ENCODE measurements around the gene AQP2. TPM values are rescaled to one million over a fixed set of nuclear protein-coding genes. Genes with fewer than 3 reads are reported as not detected.

AQP2 gene
- total RNA-seq, 1 donor from 2014 or later, result not detected

- Mint-ChIP-seq H3K4me1 (peaks cover 9% of the 10 kb centered on the region), H3K27ac (peak overlapping the region; percentile 79), H3K36me3 (no peaks in the 10 kb centered on the region), H3K27me3 (ENCODE audit: insufficient read depth, low read depth) (peaks cover 14% of the 10 kb centered on the region), H3K4me3 (no peak overlapping the region), H3K9me3 (no peaks in the 10 kb centered on the region)
- no peak overlapping the region for H3K27ac ChIP-seq
- H3K4me3 ChIP-seq, result no peak overlapping the region
- no peak overlapping the region for H2AFZ ChIP-seq (replicated peaks)
- no peak for DNase-seq (ENCODE audit: low spot score)
- peaks cover 8% of the 10 kb centered on the region for H3K4me1 ChIP-seq
- H3K79me2 ChIP-seq (ENCODE audit: low read depth), result no peaks in the 10 kb centered on the region
- no peak overlapping the region for H3K4me2 ChIP-seq
- H3K36me3 ChIP-seq, result no peaks in the 10 kb centered on the region
- no peaks in the 10 kb centered on the region for H3K9me3 ChIP-seq (ENCODE audit: low read depth)
- no peak for TF ChIP-seq EZH2phosphoT487 (IDR thresholded peaks at IDR 0.05)
- TF ChIP-seq, protein P1, sequence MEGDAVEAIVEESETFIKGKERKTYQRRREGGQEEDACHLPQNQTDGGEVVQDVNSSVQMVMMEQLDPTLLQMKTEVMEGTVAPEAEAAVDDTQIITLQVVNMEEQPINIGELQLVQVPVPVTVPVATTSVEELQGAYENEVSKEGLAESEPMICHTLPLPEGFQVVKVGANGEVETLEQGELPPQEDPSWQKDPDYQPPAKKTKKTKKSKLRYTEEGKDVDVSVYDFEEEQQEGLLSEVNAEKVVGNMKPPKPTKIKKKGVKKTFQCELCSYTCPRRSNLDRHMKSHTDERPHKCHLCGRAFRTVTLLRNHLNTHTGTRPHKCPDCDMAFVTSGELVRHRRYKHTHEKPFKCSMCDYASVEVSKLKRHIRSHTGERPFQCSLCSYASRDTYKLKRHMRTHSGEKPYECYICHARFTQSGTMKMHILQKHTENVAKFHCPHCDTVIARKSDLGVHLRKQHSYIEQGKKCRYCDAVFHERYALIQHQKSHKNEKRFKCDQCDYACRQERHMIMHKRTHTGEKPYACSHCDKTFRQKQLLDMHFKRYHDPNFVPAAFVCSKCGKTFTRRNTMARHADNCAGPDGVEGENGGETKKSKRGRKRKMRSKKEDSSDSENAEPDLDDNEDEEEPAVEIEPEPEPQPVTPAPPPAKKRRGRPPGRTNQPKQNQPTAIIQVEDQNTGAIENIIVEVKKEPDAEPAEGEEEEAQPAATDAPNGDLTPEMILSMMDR (IDR thresholded peaks at IDR 0.05), result no peak
- no peak for TF ChIP-seq EZH2 (IDR thresholded peaks at IDR 0.05)
- H3K27me3 ChIP-seq, result peaks cover 21% of the 10 kb centered on the region
- H4K20me1 ChIP-seq (ENCODE audit: low read depth), result no peaks in the 10 kb centered on the region
- H3F3A ChIP-seq (ENCODE audit: low read depth), result no peaks in the 10 kb centered on the region
- H3K9ac ChIP-seq, result no peak overlapping the region
Observed at GRCh38 chr12:49951411-49952240, 1.1 kb downstream of the AQP2 start.

- Histone ChIP-seq H3K36me3 (no peaks in the 10 kb centered on the region), H3K9ac (no peak overlapping the region), H2AFZ (replicated peaks) (no peak overlapping the region), H3K27ac (no peak overlapping the region), H3K79me2 (ENCODE audit: low read depth) (no peaks in the 10 kb centered on the region), H3F3A (ENCODE audit: low read depth) (no peaks in the 10 kb centered on the region), H3K9me3 (ENCODE audit: low read depth) (no peaks in the 10 kb centered on the region), H3K27me3 (peaks cover 29% of the 10 kb centered on the region), H3K4me1 (peaks cover 8% of the 10 kb centered on the region), H4K20me1 (ENCODE audit: low read depth) (no peaks in the 10 kb centered on the region), H3K4me2 (no peak overlapping the region), H3K4me3 (no peak overlapping the region)
- Mint-ChIP-seq H3K9me3 (no peaks in the 10 kb centered on the region), H3K4me3 (no peak overlapping the region), H3K4me1 (peaks cover 10% of the 10 kb centered on the region), H3K36me3 (no peaks in the 10 kb centered on the region), H3K27me3 (ENCODE audit: insufficient read depth, low read depth) (peaks cover 11% of the 10 kb centered on the region), H3K27ac (no peak overlapping the region)
- TF ChIP-seq EZH2 (IDR thresholded peaks at IDR 0.05), result no peak
- no peak for TF ChIP-seq EZH2phosphoT487 (IDR thresholded peaks at IDR 0.05)
- TF ChIP-seq, protein P1 (IDR thresholded peaks at IDR 0.05), result no peak
- DNase-seq (ENCODE audit: low spot score), result no peak
Observed at GRCh38 chr12:49952391-49953055, 2.0 kb downstream of the AQP2 start.

DNA sequence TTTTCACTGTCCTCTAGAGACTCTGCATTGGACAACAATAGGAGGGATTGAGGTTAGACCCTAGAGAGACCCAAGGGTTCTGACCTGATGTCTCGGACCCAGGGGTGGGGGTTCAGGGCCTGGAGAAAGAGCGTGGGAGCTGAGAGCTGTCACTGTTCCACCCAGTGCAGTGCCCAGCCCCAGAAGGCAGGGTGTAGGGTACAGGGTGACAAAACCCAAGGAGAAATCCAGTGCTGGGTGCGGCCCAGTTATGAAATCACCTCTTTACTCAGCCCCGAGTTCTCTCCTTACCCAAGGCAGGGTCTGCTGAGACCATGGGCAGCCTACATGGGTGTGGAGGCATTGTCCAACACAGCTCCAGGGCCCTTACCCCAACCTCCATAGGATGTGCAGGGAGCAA lies 2.6 kb downstream of the AQP2 start:
- Histone ChIP-seq H3K27me3 (peaks cover 35% of the 10 kb centered on the region), H3F3A (ENCODE audit: low read depth) (no peaks in the 10 kb centered on the region), H3K36me3 (no peaks in the 10 kb centered on the region), H3K27ac (no peak overlapping the region), H3K9ac (no peak overlapping the region), H3K4me2 (no peak overlapping the region), H4K20me1 (ENCODE audit: low read depth) (no peaks in the 10 kb centered on the region), H2AFZ (replicated peaks) (no peak overlapping the region), H3K4me1 (peaks cover 8% of the 10 kb centered on the region), H3K4me3 (no peak overlapping the region), H3K9me3 (ENCODE audit: low read depth) (no peaks in the 10 kb centered on the region), H3K79me2 (ENCODE audit: low read depth) (no peaks in the 10 kb centered on the region)
- H3K27ac Mint-ChIP-seq, result no peak overlapping the region
- no peaks in the 10 kb centered on the region for H3K36me3 Mint-ChIP-seq
- H3K27me3 Mint-ChIP-seq (ENCODE audit: insufficient read depth, low read depth), result peaks cover 13% of the 10 kb centered on the region
- peaks cover 10% of the 10 kb centered on the region for H3K4me1 Mint-ChIP-seq
- H3K9me3 Mint-ChIP-seq, result no peaks in the 10 kb centered on the region
- H3K4me3 Mint-ChIP-seq, result no peak overlapping the region
- DNase-seq (ENCODE audit: low spot score), result no peak
- TF ChIP-seq EZH2phosphoT487 (IDR thresholded peaks at IDR 0.05), result no peak
- no peak for TF ChIP-seq EZH2 (IDR thresholded peaks at IDR 0.05)
- TF ChIP-seq, protein P1 (IDR thresholded peaks at IDR 0.05), result no peak
